Measurements from ENCODE around the gene RPE65.

DNA sequence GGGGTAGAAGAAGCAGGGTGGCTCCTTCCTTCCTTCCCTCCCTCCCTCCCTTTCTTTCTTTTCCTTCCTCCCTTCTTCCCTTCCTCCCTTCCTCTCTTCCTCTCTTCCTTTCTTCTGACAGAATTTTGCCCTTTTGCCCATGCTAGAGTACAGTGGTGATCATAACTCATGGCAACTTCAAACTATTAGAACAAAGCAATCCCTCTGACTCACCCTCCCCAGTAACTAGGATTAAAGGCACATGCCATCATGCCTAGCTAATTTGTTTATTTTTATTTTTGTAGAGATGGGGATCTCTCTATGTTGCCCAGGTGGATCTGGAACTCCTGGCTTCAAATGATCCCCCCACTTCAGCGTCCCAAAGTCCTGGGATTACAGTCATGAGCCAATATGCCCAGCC is 10.0 kb upstream of the RPE65 start:
- TF ChIP-seq NR3C1 (CRISPR knock-in tag; conservative IDR thresholded peaks at IDR 0.05; ENCODE audit: low read depth): no peak
- TF ChIP-seq, protein P1, sequence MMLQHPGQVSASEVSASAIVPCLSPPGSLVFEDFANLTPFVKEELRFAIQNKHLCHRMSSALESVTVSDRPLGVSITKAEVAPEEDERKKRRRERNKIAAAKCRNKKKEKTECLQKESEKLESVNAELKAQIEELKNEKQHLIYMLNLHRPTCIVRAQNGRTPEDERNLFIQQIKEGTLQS (CRISPR knock-in tag; conservative IDR thresholded peaks at IDR 0.05): no peak
- TF ChIP-seq, protein P2, sequence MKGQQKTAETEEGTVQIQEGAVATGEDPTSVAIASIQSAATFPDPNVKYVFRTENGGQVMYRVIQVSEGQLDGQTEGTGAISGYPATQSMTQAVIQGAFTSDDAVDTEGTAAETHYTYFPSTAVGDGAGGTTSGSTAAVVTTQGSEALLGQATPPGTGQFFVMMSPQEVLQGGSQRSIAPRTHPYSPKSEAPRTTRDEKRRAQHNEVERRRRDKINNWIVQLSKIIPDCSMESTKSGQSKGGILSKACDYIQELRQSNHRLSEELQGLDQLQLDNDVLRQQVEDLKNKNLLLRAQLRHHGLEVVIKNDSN (CRISPR knock-in tag; IDR thresholded peaks at IDR 0.05): no peak
- TF ChIP-seq, protein P3, sequence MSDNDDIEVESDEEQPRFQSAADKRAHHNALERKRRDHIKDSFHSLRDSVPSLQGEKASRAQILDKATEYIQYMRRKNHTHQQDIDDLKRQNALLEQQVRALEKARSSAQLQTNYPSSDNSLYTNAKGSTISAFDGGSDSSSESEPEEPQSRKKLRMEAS (CRISPR knock-in tag; IDR thresholded peaks at IDR 0.05): no peak
- TF ChIP-seq, protein P4, sequence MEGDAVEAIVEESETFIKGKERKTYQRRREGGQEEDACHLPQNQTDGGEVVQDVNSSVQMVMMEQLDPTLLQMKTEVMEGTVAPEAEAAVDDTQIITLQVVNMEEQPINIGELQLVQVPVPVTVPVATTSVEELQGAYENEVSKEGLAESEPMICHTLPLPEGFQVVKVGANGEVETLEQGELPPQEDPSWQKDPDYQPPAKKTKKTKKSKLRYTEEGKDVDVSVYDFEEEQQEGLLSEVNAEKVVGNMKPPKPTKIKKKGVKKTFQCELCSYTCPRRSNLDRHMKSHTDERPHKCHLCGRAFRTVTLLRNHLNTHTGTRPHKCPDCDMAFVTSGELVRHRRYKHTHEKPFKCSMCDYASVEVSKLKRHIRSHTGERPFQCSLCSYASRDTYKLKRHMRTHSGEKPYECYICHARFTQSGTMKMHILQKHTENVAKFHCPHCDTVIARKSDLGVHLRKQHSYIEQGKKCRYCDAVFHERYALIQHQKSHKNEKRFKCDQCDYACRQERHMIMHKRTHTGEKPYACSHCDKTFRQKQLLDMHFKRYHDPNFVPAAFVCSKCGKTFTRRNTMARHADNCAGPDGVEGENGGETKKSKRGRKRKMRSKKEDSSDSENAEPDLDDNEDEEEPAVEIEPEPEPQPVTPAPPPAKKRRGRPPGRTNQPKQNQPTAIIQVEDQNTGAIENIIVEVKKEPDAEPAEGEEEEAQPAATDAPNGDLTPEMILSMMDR (IDR thresholded peaks at IDR 0.05): no peak

All from WTC11 (cell line).